Nephron (organoid): Measurements from ENCODE around the gene FSTL4.

Source experiments
- H3K27ac Mint-ChIP-seq, 3 experiments: 2 replicates each; pipeline ENCODE4 v1.8.0; 2020; ENCODE audit warnings: mixed read lengths in 3 of 3, mild to moderate bottlenecking in 2 of 3, moderate library complexity in 1 of 3
- H3K27me3 Mint-ChIP-seq: 2 replicates; pipeline ENCODE4 v1.8.0; 2021; ENCODE audit warnings: low read depth, mild to moderate bottlenecking, moderate library complexity, mixed read lengths
- H3K36me3 Mint-ChIP-seq: 2 replicates; pipeline ENCODE4 v1.8.0; 2020; ENCODE audit warnings: low read depth, mixed read lengths
- H3K4me1 Mint-ChIP-seq: 2 replicates; pipeline ENCODE4 v1.8.0; 2020; ENCODE audit warnings: mixed read lengths
- H3K4me3 Mint-ChIP-seq, 3 experiments: 2 replicates each; pipeline ENCODE4 v1.8.0; 2020; ENCODE audit warnings: mild to moderate bottlenecking in 3 of 3, mixed read lengths in 3 of 3, moderate library complexity in 2 of 3
- H3K9me3 Mint-ChIP-seq: 2 replicates; pipeline ENCODE4 v1.8.0; 2020; ENCODE audit warnings: mixed read lengths
- TF ChIP-seq, protein P1 (sequence below), 3 experiments: fragments of 200-600 bp; sonication (generic); IDR thresholded peaks; one replicate each; pipeline ENCODE4 v1.5.0; 2021; ENCODE audit warnings: antibody characterized with exemption in 3 of 3; ENCODE audit not compliant: unreplicated experiment in 3 of 3

Gene FSTL4

DNA sequence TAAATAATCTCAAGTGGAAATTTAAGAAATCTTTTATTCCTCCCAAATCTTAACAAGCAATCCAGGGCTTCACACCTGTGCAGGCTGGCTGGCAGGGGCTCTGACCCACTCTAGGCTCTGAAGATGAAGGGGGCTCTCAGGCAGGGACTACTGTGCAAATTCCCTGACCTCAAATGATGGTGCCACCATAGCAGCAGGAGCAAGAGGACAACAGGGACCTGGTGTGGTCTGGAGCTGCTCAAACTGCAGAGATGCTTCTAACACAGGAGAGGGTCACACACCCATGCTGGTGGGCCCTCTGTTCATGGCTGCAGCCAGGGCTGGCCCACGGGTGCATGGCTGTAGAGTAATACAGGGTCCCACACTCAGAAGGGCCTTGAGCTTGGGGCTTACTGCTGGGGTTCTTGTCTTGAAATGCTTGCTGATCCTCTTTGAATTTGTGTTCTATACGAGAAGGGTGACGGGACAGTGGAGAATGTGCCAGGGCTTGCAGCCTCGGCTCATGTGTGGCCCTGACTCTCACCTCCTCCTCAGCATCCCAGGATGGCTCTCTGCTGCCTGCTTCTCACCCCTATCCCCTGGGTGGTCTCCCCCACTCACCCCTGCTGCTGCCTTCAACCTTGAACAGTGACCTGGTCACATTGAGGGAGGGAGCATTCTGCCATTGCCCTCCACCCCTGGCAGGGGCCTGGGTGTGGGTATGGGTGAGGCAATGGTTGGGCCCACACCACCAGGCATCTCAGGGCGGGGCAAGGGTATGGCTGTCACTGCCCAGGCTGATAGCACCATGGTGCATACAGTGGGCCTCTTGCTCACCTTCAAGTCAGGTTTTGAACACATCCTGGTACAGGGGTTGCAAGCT is 191.7 kb downstream of the FSTL4 start:
- TF ChIP-seq, protein P1, sequence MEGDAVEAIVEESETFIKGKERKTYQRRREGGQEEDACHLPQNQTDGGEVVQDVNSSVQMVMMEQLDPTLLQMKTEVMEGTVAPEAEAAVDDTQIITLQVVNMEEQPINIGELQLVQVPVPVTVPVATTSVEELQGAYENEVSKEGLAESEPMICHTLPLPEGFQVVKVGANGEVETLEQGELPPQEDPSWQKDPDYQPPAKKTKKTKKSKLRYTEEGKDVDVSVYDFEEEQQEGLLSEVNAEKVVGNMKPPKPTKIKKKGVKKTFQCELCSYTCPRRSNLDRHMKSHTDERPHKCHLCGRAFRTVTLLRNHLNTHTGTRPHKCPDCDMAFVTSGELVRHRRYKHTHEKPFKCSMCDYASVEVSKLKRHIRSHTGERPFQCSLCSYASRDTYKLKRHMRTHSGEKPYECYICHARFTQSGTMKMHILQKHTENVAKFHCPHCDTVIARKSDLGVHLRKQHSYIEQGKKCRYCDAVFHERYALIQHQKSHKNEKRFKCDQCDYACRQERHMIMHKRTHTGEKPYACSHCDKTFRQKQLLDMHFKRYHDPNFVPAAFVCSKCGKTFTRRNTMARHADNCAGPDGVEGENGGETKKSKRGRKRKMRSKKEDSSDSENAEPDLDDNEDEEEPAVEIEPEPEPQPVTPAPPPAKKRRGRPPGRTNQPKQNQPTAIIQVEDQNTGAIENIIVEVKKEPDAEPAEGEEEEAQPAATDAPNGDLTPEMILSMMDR (IDR thresholded peaks at IDR 0.05; ENCODE audit: unreplicated experiment in 3 of 3) = no peak
- H3K27me3 Mint-ChIP-seq = peaks cover 48% of the 10 kb centered on the region

DNA sequence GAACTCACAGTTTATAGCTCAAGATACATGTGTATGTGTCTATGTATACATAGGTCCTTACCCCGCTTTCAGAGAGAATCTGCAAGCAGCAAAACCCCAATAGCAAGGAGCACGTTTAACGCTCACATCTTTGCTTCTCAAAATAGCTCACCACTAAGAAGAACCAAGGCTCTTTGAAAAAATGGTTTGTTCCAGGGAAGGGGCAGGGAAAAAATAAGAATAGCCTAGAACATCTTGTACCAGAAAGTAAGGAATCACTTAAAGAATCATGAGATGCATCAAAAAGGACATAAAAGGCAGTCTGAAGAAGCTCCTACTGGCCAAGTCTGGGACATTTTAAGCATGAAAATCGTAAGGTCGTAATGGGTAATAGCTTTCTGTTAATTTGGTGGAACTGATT is 196.4 kb downstream of the FSTL4 start:
- Mint-ChIP-seq H3K9me3 (peaks cover 4% of the 10 kb centered on the region), H3K36me3 (no peaks in the 10 kb centered on the region), H3K4me1 (no peaks in the 10 kb centered on the region), H3K27ac (no peak overlapping the region), H3K4me3 (no peak overlapping the region), H3K27me3 (peaks cover 26% of the 10 kb centered on the region)
- TF ChIP-seq, protein P1 (IDR thresholded peaks at IDR 0.05; ENCODE audit: unreplicated experiment in 3 of 3) = no peak

More for the DNA sequence above, 191.7 kb downstream of the FSTL4 start:
- Mint-ChIP-seq H3K27ac (no peak overlapping the region), H3K36me3 (no peaks in the 10 kb centered on the region), H3K4me1 (no peaks in the 10 kb centered on the region), H3K9me3 (peaks cover 4% of the 10 kb centered on the region), H3K4me3 (no peak overlapping the region)

DNA sequence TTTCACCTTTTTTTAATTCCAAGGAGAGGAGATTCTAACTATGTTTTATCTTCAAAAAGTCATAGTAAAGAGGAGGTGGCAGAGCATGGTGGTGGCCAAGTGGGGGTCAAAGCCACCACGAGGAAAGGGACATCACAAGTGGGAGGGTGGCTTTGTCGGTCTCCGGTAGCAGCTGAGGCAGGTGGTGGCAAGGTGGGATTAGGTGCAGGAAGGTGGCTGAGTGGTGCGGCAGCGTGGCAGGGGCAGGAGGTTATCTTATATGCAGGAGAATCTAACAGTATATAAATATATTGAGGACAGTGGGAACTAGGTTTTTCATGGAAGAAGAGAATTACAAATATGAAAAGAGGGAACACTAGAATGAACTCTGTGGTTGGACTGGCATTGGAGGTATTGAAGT is 196.8 kb downstream of the FSTL4 start:
- TF ChIP-seq, protein P1 (IDR thresholded peaks at IDR 0.05; ENCODE audit: unreplicated experiment in 3 of 3) = no peak
- Mint-ChIP-seq H3K4me3 (no peak overlapping the region), H3K9me3 (peaks cover 4% of the 10 kb centered on the region), H3K4me1 (no peaks in the 10 kb centered on the region), H3K27me3 (peaks cover 29% of the 10 kb centered on the region), H3K36me3 (no peaks in the 10 kb centered on the region), H3K27ac (no peak overlapping the region)

DNA sequence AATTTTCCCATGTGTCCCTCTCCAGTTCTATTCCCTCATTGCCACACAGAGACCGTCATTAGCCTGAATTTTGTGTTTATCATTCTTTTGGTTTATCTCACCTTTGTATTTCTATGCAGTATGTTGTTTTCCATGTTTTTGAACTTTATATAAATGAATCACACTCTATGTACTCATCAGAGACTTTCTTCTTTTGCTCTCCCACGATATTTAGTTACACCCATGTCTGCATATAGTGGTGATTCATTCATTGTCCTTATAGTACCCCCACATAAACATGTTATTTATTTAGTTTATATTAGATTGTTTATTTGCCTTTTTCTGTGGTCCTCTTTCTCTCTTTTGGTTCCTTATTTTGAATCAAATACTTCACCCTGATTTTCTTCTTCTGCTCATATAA is 199.7 kb downstream of the FSTL4 start:
- TF ChIP-seq, protein P1 (IDR thresholded peaks at IDR 0.05; ENCODE audit: unreplicated experiment in 3 of 3) = no peak
- Mint-ChIP-seq H3K4me3 (no peak overlapping the region), H3K27me3 (peaks cover 32% of the 10 kb centered on the region), H3K27ac (no peak overlapping the region), H3K36me3 (no peaks in the 10 kb centered on the region), H3K4me1 (peaks cover 5% of the 10 kb centered on the region), H3K9me3 (peaks cover 4% of the 10 kb centered on the region)

DNA sequence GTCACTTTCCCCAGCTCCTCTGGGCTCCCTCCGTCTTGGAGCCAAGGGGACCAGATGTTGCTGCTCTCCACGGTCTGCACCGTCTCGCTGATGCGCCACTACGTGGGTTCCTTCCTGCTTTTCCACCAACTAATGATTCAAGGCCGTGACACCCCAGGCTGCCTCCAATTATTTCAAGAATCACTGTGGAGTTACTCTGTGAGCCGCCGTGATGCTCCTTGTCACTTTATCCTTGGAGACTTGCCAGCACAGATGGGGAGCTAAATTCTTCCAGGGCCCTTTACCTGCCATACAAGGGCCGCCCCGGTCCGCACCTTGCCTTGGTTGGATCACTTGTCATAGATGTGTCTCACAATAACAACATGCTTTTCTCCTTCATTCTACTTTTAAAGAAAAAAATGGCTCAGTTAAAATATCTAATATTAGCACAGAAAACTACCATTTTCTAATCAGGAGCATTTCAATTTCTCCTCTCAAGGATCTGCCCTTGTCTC is 202.0 kb downstream of the FSTL4 start:
- Mint-ChIP-seq H3K4me3 (no peak overlapping the region), H3K4me1 (peaks cover 12% of the 10 kb centered on the region), H3K27ac (no peak overlapping the region), H3K9me3 (no peaks in the 10 kb centered on the region), H3K27me3 (peaks cover 22% of the 10 kb centered on the region), H3K36me3 (no peaks in the 10 kb centered on the region)
- TF ChIP-seq, protein P1 (IDR thresholded peaks at IDR 0.05; ENCODE audit: unreplicated experiment in 3 of 3) = no peak
